Hepatic stellate cell (primary cell): ENCODE data around the gene SMR3B.

ENCODE experiments used
- DNase-seq: peaks from one replicate; pipeline ENCODE4 v3.0.0; 2011; ENCODE audit warnings: low spot score

SMR3B gene

GRCh38 chr4:70382691-70383181 lies at the start of gene SMR3B:
Gene SMR3B, plus strand, starts transcription at chr4:70383131. Its CDS starts 1,380 bp downstream, at chr4:70384511.
- DNase-seq = no peak

- no peak for DNase-seq
These were observed 48.2 kb upstream of the SMR3B start, which contains the start of gene CABS1 for GRCh38 chr4:70334681-70335080. Gene CABS1, plus strand, starts transcription at chr4:70334981. Its CDS starts 59 bp downstream, at chr4:70335040.

- no peak for DNase-seq
These were observed 46.9 kb upstream of the SMR3B start for GRCh38 chr4:70336043-70336442.

- no peak for DNase-seq
These were observed 45.0 kb upstream of the SMR3B start for GRCh38 chr4:70337886-70338420.

GRCh38 chr4:70356185-70356584 lies 26.7 kb upstream of the SMR3B start:
- DNase-seq = no peak

- DNase-seq = no peak
These were observed 23.7 kb upstream of the SMR3B start for GRCh38 chr4:70359115-70359661.

- DNase-seq = no peak
These were observed 22.5 kb upstream of the SMR3B start, which contains the start of gene SMR3A for GRCh38 chr4:70360460-70360859. Gene SMR3A, plus strand, starts transcription at chr4:70360760. Its CDS starts 1,356 bp downstream, at chr4:70362116.

GRCh38 chr4:70364002-70364401 lies 18.9 kb upstream of the SMR3B start:
- DNase-seq = no peak

GRCh38 chr4:70365479-70365878 lies 17.5 kb upstream of the SMR3B start:
- no peak for DNase-seq

GRCh38 chr4:70367813-70368212 lies 15.1 kb upstream of the SMR3B start:
- DNase-seq = no peak

- DNase-seq = no peak
These were observed 10.9 kb upstream of the SMR3B start for GRCh38 chr4:70371987-70372386.

- DNase-seq = no peak
These were observed 10.2 kb upstream of the SMR3B start for GRCh38 chr4:70372760-70373159.

- DNase-seq = no peak
These were observed 2.4 kb upstream of the SMR3B start for GRCh38 chr4:70380578-70380977.

GRCh38 chr4:70392057-70392776 lies 9.3 kb downstream of the SMR3B start:
- DNase-seq = no peak

GRCh38 chr4:70397580-70397979 lies 14.6 kb downstream of the SMR3B start, which contains the start of gene OPRPN:
Gene OPRPN, plus strand, starts transcription at chr4:70397940. Its CDS starts 1,346 bp downstream, at chr4:70399286.
- no peak for DNase-seq

- DNase-seq = no peak
These were observed 16.4 kb downstream of the SMR3B start for GRCh38 chr4:70399319-70399718.

- DNase-seq = no peak
These were observed 19.8 kb downstream of the SMR3B start for GRCh38 chr4:70402762-70403161.

GRCh38 chr4:70405765-70406164 lies 22.8 kb downstream of the SMR3B start:
- no peak for DNase-seq

GRCh38 chr4:70425306-70425705 lies 42.4 kb downstream of the SMR3B start:
- DNase-seq = no peak

- DNase-seq = no peak
These were observed 43.9 kb downstream of the SMR3B start for GRCh38 chr4:70426789-70427188.

GRCh38 chr4:70437197-70437596 lies 54.3 kb downstream of the SMR3B start:
- DNase-seq = no peak
